ENCODE measurements around the gene SHE.
A peak's percentile ranks its signal among the peaks of the same experiment; 100 is the strongest.
"Not testable (repeated sequence)": the region's sequence is repeated elsewhere in the genome, so short reads cannot be mapped to it uniquely, and the experiment has no call there.

The SHE gene

GRCh38 chr1:154502066-154502743, at the start of gene SHE, which contains the start of gene TDRD10:
SHE (minus strand) TSS chr1:154502412; CDS start chr1:154502026, 386 bp downstream.
TDRD10 (plus strand) TSS chr1:154502219; CDS start chr1:154506904, 4,685 bp downstream.
- DNase-seq (ENCODE audit: low read depth) = no peak

GRCh38 chr1:154551474-154551873, 49.3 kb upstream of the SHE start:
- no peak for DNase-seq (ENCODE audit: low read depth)

- DNase-seq (ENCODE audit: low read depth) = no peak
Measured at GRCh38 chr1:154550657-154551056, 48.4 kb upstream of the SHE start.

- no peak for DNase-seq (ENCODE audit: low read depth)
Measured at GRCh38 chr1:154550070-154550469, 47.9 kb upstream of the SHE start.

- no peak for DNase-seq (ENCODE audit: low read depth)
Measured at GRCh38 chr1:154549202-154549770, 47.1 kb upstream of the SHE start.

- no peak for DNase-seq (ENCODE audit: low read depth)
Measured at GRCh38 chr1:154548028-154548427, 45.8 kb upstream of the SHE start.

- no peak for DNase-seq (ENCODE audit: low read depth)
Measured at GRCh38 chr1:154547105-154547732, 45.0 kb upstream of the SHE start.

- peak; percentile 14 for DNase-seq (ENCODE audit: low read depth)
Measured at GRCh38 chr1:154546264-154547063, 44.3 kb upstream of the SHE start.

- DNase-seq (ENCODE audit: low read depth) = no peak
Measured at GRCh38 chr1:154541231-154541630, 39.0 kb upstream of the SHE start.

- DNase-seq (ENCODE audit: low read depth) = no peak
Measured at GRCh38 chr1:154539486-154540483, 37.6 kb upstream of the SHE start.

- DNase-seq (ENCODE audit: low read depth) = no peak
Measured at GRCh38 chr1:154536570-154536969, 34.4 kb upstream of the SHE start.

- no peak for DNase-seq (ENCODE audit: low read depth)
Measured at GRCh38 chr1:154533952-154534844, 32.0 kb upstream of the SHE start.

GRCh38 chr1:154531950-154532349, 29.7 kb upstream of the SHE start:
- DNase-seq (ENCODE audit: low read depth) = not testable (repeated sequence)

GRCh38 chr1:154529308-154529707, 27.1 kb upstream of the SHE start:
- no peak for DNase-seq (ENCODE audit: low read depth)

- no peak for DNase-seq (ENCODE audit: low read depth)
Measured at GRCh38 chr1:154527192-154527591, 25.0 kb upstream of the SHE start.

GRCh38 chr1:154524881-154525280, 22.7 kb upstream of the SHE start:
- no peak for DNase-seq (ENCODE audit: low read depth)

- no peak for DNase-seq (ENCODE audit: low read depth)
Measured at GRCh38 chr1:154521695-154522094, 19.5 kb upstream of the SHE start.

GRCh38 chr1:154520333-154520732, 18.1 kb upstream of the SHE start:
- no peak for DNase-seq (ENCODE audit: low read depth)

GRCh38 chr1:154519591-154519991, 17.4 kb upstream of the SHE start:
- DNase-seq (ENCODE audit: low read depth) = no peak

- DNase-seq (ENCODE audit: low read depth) = no peak
Measured at GRCh38 chr1:154517661-154518060, 15.4 kb upstream of the SHE start.

Measured in stimulated activated CD8-positive, alpha-beta memory T cell treated with anti-CD3 and anti-CD28 coated beads, Interleukin-7, amount 100 ng/mL, for 24 hours (primary cell).